HepG2 (cell line): ENCODE data around the gene TAF1A. TPM values are rescaled to one million over a fixed set of nuclear protein-coding genes. Genes with fewer than 3 reads are reported as not detected.

Source experiments
- ATAC-seq: fragments of 200-7000 bp; cut with Tn5 transposase; 3 replicates; pipeline ENCODE4 v1.9.1; 2020; ENCODE audit warnings: mild to moderate bottlenecking, moderate library complexity
- BruUV-seq: library from RNA; stranded (reverse); fragments of 400-500 nt; replicated peaks from 2 replicates; lab custom pipeline; 2021; lab: Mats Ljungman, UMichigan
- CTCF ChIA-PET: fragments of 300-600 bp; formaldehyde crosslinking; extraction: SDS; loops from one replicate; lab custom pipeline; 2021; ENCODE audit warnings: low total read pairs, inconsistent platforms, low intra/inter-chr PET ratio; lab: Yijun Ruan, JAX
- POLR2A ChIA-PET: fragments of 350-600 bp; sonication (Branson Sonifier 250); formaldehyde crosslinking; loops from one replicate; lab custom pipeline; 2020; ENCODE audit warnings: antibody characterized with exemption, inconsistent platforms; lab: Yijun Ruan, JAX
- DNase-seq: peaks from one replicate; pipeline ENCODE4 v3.0.0-alpha.2; 2015; ENCODE audit warnings: low spot score
- FAIRE-seq: peaks from 3 replicates; lab custom pipeline; 2011; peaks lifted over from hg19 to GRCh38; lab: Jason Lieb, UNC
- H2AFZ ChIP-seq: one replicate; pipeline ENCODE4 v1.6.1; 2011; ENCODE audit warnings: low read length, inconsistent platforms
- H3K27ac ChIP-seq: fragments of 300-600 bp; 3 replicates; pipeline ENCODE4 v1.8.0; 2011; ENCODE audit warnings: mixed run types, mild to moderate bottlenecking, mixed read lengths, low read length, inconsistent platforms; ENCODE audit not compliant: insufficient read depth; ENCODE audit errors: extremely low read length
- H3K27me3 ChIP-seq, 2 experiments: fragments of 200-600 bp in 1 of 2; 2 replicates in 1 of 2; 3 replicates in 1 of 2; pipeline versions ENCODE4 v1.6.0 to v1.8.0; 2011; ENCODE audit warnings: low read length in 2 of 2, mild to moderate bottlenecking in 2 of 2, moderate library complexity in 2 of 2, inconsistent platforms in 1 of 2; ENCODE audit not compliant: insufficient read depth in 2 of 2, control insufficient read depth in 1 of 2
- H3K36me3 ChIP-seq, 2 experiments: fragments of 200-600 bp in 1 of 2; replicated peaks in 1 of 2; 2 replicates in 1 of 2; 3 replicates in 1 of 2; pipeline versions ENCODE4 v1.5.1 to v1.8.0; 2011; ENCODE audit warnings: low read length in 2 of 2, inconsistent platforms in 1 of 2; ENCODE audit not compliant: insufficient read depth in 2 of 2, control insufficient read depth in 1 of 2
- H3K4me1 ChIP-seq: 2 replicates; pipeline ENCODE4 v1.5.1; 2012; ENCODE audit warnings: low read length, inconsistent platforms; ENCODE audit not compliant: insufficient read depth
- H3K4me2 ChIP-seq: 2 replicates; pipeline ENCODE4 v1.6.0; 2011; ENCODE audit warnings: low read depth, low read length, inconsistent platforms
- H3K4me3 ChIP-seq, 3 experiments: fragments of 200-600 bp in 1 of 3; sonication (generic), shearing (Covaris generic) in 1 of 3; replicated peaks in 1 of 3; 2 replicates each; pipeline ENCODE4 v1.5.1; 2011 to 2016; ENCODE audit warnings: low read length in 3 of 3, inconsistent platforms in 2 of 3, low read depth in 2 of 3, mild to moderate bottlenecking in 2 of 3, control low read depth in 1 of 3, mixed read lengths in 1 of 3; ENCODE audit not compliant: insufficient read depth in 1 of 3
- H3K79me2 ChIP-seq: one replicate; pipeline ENCODE4 v1.6.1; 2011; ENCODE audit warnings: low read length, inconsistent platforms; ENCODE audit not compliant: insufficient read depth
- H3K9ac ChIP-seq: 2 replicates; pipeline ENCODE4 v1.6.0; 2011; ENCODE audit warnings: mild to moderate bottlenecking, low read depth, low read length, inconsistent platforms; ENCODE audit not compliant: insufficient read depth
- H3K9me3 ChIP-seq: 2 replicates; pipeline ENCODE4 v1.5.1; 2012; ENCODE audit warnings: mild to moderate bottlenecking, low read length
- H4K20me1 ChIP-seq: 2 replicates; pipeline ENCODE4 v1.6.0; 2011; ENCODE audit warnings: inconsistent platforms, mild to moderate bottlenecking, low read length, moderate library complexity; ENCODE audit not compliant: insufficient read depth
- ARHGAP35 ChIP-seq: sonication (generic); formaldehyde crosslinking; IDR thresholded peaks from 2 replicates; pipeline ENCODE4 v1.9.0; 2022; ENCODE audit warnings: mild to moderate bottlenecking, inconsistent platforms, moderate library complexity, missing genetic modification reagents, borderline replicate concordance
- DDIT3 ChIP-seq: sonication (generic); formaldehyde crosslinking; IDR thresholded peaks from 2 replicates; pipeline ENCODE4 v1.4.0; 2020; ENCODE audit warnings: mild to moderate bottlenecking, missing genetic modification reagents
- GMEB1 ChIP-seq: sonication (generic); formaldehyde crosslinking; IDR thresholded peaks from 2 replicates; pipeline ENCODE4 v1.5.1; 2020; ENCODE audit warnings: missing genetic modification reagents, mild to moderate bottlenecking, borderline replicate concordance
- NAIF1 ChIP-seq: sonication (generic); formaldehyde crosslinking; IDR thresholded peaks from 2 replicates; pipeline ENCODE4 v1.5.0; 2020; ENCODE audit warnings: mild to moderate bottlenecking, missing genetic modification reagents, borderline replicate concordance
- NCOA2 ChIP-seq: sonication (generic); formaldehyde crosslinking; IDR thresholded peaks from 2 replicates; pipeline ENCODE4 v1.8.0; 2022; ENCODE audit warnings: inconsistent platforms
- NR2F6 ChIP-seq, 2 experiments: IDR thresholded peaks; 2 replicates each; pipeline ENCODE4 v1.6.1; 2016; ENCODE audit warnings: antibody characterized with exemption in 1 of 2, mild to moderate bottlenecking in 1 of 2
- SOX13 ChIP-seq, 3 experiments: fragments of 450-650 bp in 1 of 3; sonication (generic) in 1 of 3; formaldehyde crosslinking in 1 of 3; IDR thresholded peaks in 2 of 3; conservative IDR thresholded peaks in 1 of 3; 2 replicates each; pipeline versions ENCODE4 v1.5.0 to v1.6.1; 2016 to 2020; ENCODE audit warnings: antibody characterized with exemption in 1 of 3, mild to moderate bottlenecking in 1 of 3, missing compliant biosample characterization in 1 of 3, missing genetic modification reagents in 1 of 3, moderate library complexity in 1 of 3
- TARDBP ChIP-seq: sonication (generic); formaldehyde crosslinking; IDR thresholded peaks from 2 replicates; pipeline ENCODE4 v1.8.0; 2022; ENCODE audit warnings: mild to moderate bottlenecking, missing genetic modification reagents
- TFDP1 ChIP-seq: IDR thresholded peaks from 2 replicates; pipeline ENCODE4 v1.6.1; 2016; ENCODE audit warnings: missing compliant biosample characterization, missing genetic modification reagents, borderline replicate concordance
- TRAFD1 ChIP-seq: sonication (generic); formaldehyde crosslinking; IDR thresholded peaks from 2 replicates; pipeline ENCODE4 v1.5.1; 2020; ENCODE audit warnings: missing genetic modification reagents, mild to moderate bottlenecking, borderline replicate concordance
- ZBTB7A ChIP-seq: sonication (generic); formaldehyde crosslinking; IDR thresholded peaks from 2 replicates; pipeline ENCODE4 v1.8.0; 2022; ENCODE audit warnings: mild to moderate bottlenecking, missing genetic modification reagents
- ZFAT ChIP-seq: sonication (generic); formaldehyde crosslinking; conservative IDR thresholded peaks from 2 replicates; pipeline ENCODE4 v1.8.1; 2023; ENCODE audit warnings: missing genetic modification reagents, inconsistent platforms
- ZFP82 ChIP-seq: sonication (generic); formaldehyde crosslinking; IDR thresholded peaks from 2 replicates; pipeline ENCODE4 v1.5.1; 2020; ENCODE audit warnings: mild to moderate bottlenecking, missing genetic modification reagents, borderline replicate concordance
- ZNF235 ChIP-seq: sonication (generic); formaldehyde crosslinking; IDR thresholded peaks from 2 replicates; pipeline ENCODE4 v1.8.1; 2023; ENCODE audit warnings: mild to moderate bottlenecking, missing genetic modification reagents, borderline replicate concordance
- ZNF432 ChIP-seq: sonication (generic); formaldehyde crosslinking; IDR thresholded peaks from 2 replicates; pipeline ENCODE4 v1.5.0; 2020; ENCODE audit warnings: missing genetic modification reagents, mild to moderate bottlenecking, borderline replicate concordance
- ZNF761 ChIP-seq: sonication (generic); formaldehyde crosslinking; conservative IDR thresholded peaks from 2 replicates; pipeline ENCODE4 v1.4.0; 2020; ENCODE audit warnings: mild to moderate bottlenecking, missing genetic modification reagents
- WGBS: methylation state at CpG from one replicate; pipeline ENCODE4 v1.1.6; 2017; ENCODE audit warnings: low lambda C conversion rate; 5-methylcytosine and 5-hydroxymethylcytosine counted together
- in situ Hi-C: cut with HindIII; loops from 2 replicates; pipeline ENCODE4 v1.10.0; 2017; ENCODE audit warnings: low pct_unique_long_range_greater_than_20kb; ENCODE audit not compliant: extremely low pct_ligation_motif_present
- intact Hi-C: fragments of 100-400 bp; cut with micrococcal nuclease; formaldehyde crosslinking; loops from one replicate; pipeline ENCODE4 v1.10.0; 2022; ENCODE audit not compliant: unreplicated experiment
- polyA plus RNA-seq, 8 experiments: library from polyadenylated mRNA; depleted of rRNA in 3 of 8; stranded (reverse) in 7 of 8; unstranded in 1 of 8; fragments of >200 nt; fragmentation: Illumina TruSeq in 4 of 8; extraction: Trizol in 4 of 8; gene quantifications; 2 replicates each; pipeline versions ENCODE4 v1.2.1 to v1.2.3, GENCODE V29; 2011 to 2016; ENCODE audit warnings: low read depth in 4 of 8, missing spikeins in 1 of 8, mixed read lengths in 1 of 8; ENCODE audit not compliant: insufficient read depth in 1 of 8
- total RNA-seq, 5 experiments: library from RNA; depleted of rRNA; stranded (reverse); fragments of >200 nt; fragmentation: Illumina TruSeq; extraction: Trizol; gene quantifications; 2 replicates each; pipeline ENCODE4 v1.2.3, GENCODE V29; 2016; ENCODE audit warnings: low read depth in 1 of 5

Gene TAF1A
- total and polyA plus RNA-seq, 2 of the 13 experiments (the other 11 are each of a cell fraction or from before 2014, with no cell fraction given) = 3.3 to 10.7 TPM

GRCh38 chr1:222601257-222601656, 11.5 kb upstream of the TAF1A start (continued):
- TF ChIP-seq TFDP1 (CRISPR knock-in tag) = no peak

- TF ChIP-seq SOX13 (IDR thresholded peaks at IDR 0.05) (no peak), SOX13 (CRISPR knock-in tag; conservative IDR thresholded peaks at IDR 0.05 in 1 of 2, IDR thresholded peaks at IDR 0.05 in 1 of 2) (peak in 1 of 2 experiments; percentile 24; a peak in 1 of 4 replicates), ZNF235 (CRISPR knock-in tag) (no peak), ZNF761 (CRISPR knock-in tag) (no peak), TRAFD1 (no peak), ZBTB7A (no peak), NCOA2 (CRISPR knock-in tag) (no peak), NAIF1 (CRISPR knock-in tag) (no peak), ZFP82 (no peak), TARDBP (CRISPR knock-in tag) (no peak), DDIT3 (CRISPR knock-in tag) (no peak), ZFAT (CRISPR knock-in tag) (no peak), ARHGAP35 (no peak), NR2F6 (IDR thresholded peaks at IDR 0.05) (peak; percentile 29; the same call in 1 of the 2 replicates), NR2F6 (CRISPR knock-in tag; IDR thresholded peaks at IDR 0.05) (no peak), ZNF432 (no peak), GMEB1 (CRISPR knock-in tag) (no peak)
- H3K27ac ChIP-seq = no peak overlapping the region
- ChIA-PET POLR2A (no interaction called here), CTCF (no interaction called here)
- H3K9ac ChIP-seq = no peak overlapping the region
- H3K79me2 ChIP-seq = no peaks in the 10 kb centered on the region
- no peaks in the 10 kb centered on the region for H3K27me3 ChIP-seq
- DNase-seq = peak; percentile 27
- no peak overlapping the region for H3K4me3 ChIP-seq
- WGBS = 16% methylated on average over 1 of the region's 1 CpG
- no peaks in the 10 kb centered on the region for H3K36me3 ChIP-seq
- no peak overlapping the region for H2AFZ ChIP-seq
- in situ Hi-C loops = no loop called here
- intact Hi-C loops = no loop called here
- no peak overlapping the region for H3K4me2 ChIP-seq
- no peaks in the 10 kb centered on the region for H4K20me1 ChIP-seq
- peaks cover 4% of the 10 kb centered on the region; the same call in 1 of the 2 replicates for H3K9me3 ChIP-seq
- FAIRE-seq = no peak
- ATAC-seq = no peak
- no peaks in the 10 kb centered on the region for H3K4me1 ChIP-seq
- no TSS peak for BruUV-seq
These were observed 10.5 kb upstream of the TAF1A start for GRCh38 chr1:222600281-222600680.
